CD4-positive, alpha-beta memory T cell (primary cell): ENCODE data around the gene MRPL23. TPM values are rescaled to one million over a fixed set of nuclear protein-coding genes. Genes with fewer than 3 reads are reported as not detected.
"Not testable (repeated sequence)": the region's sequence is repeated elsewhere in the genome, so short reads cannot be mapped to it uniquely, and the experiment has no call there.

Source experiments
- CTCF ChIA-PET: fragments of 350-600 bp; sonication (Branson Sonifier 250); formaldehyde crosslinking; loops from one replicate; lab custom pipeline; 2021; ENCODE audit warnings: inconsistent platforms; ENCODE audit not compliant: partially characterized antibody; lab: Charles Lee
- POLR2A ChIA-PET: fragments of 350-600 bp; sonication (Branson Sonifier 250); formaldehyde crosslinking; loops from one replicate; lab custom pipeline; 2021; ENCODE audit not compliant: partially characterized antibody; lab: Charles Lee
- DNase-seq, 5 donors: peaks; one replicate each; pipeline versions ENCODE4 v3.0.0 to v3.0.0-alpha.2; 2020 to 2022; ENCODE audit warnings: mixed read lengths in 1 of 5
- H3K27ac ChIP-seq: one replicate; pipeline ENCODE4 v1.7.0; 2013; ENCODE audit warnings: low read depth, low read length
- H3K27me3 ChIP-seq: 2 replicates; pipeline ENCODE4 v1.7.0; 2013; ENCODE audit warnings: mild to moderate bottlenecking, low read length, moderate library complexity; ENCODE audit not compliant: insufficient read depth
- H3K36me3 ChIP-seq: 2 replicates; pipeline ENCODE4 v1.7.0; 2013; ENCODE audit warnings: mild to moderate bottlenecking, low read length, moderate library complexity; ENCODE audit not compliant: insufficient read depth
- H3K4me1 ChIP-seq: 2 replicates; pipeline ENCODE4 v1.7.0; 2013; ENCODE audit warnings: mild to moderate bottlenecking, low read length, moderate library complexity; ENCODE audit not compliant: insufficient read depth
- H3K4me3 ChIP-seq, 2 donors: one replicate each; pipeline ENCODE4 v1.7.0; 2013; ENCODE audit warnings: low read length in 2 of 2, mild to moderate bottlenecking in 1 of 2
- H3K9me3 ChIP-seq, 2 donors: one replicate each; pipeline ENCODE4 v1.7.0; 2013; ENCODE audit warnings: low read length in 2 of 2, control low read depth in 1 of 2; ENCODE audit not compliant: control insufficient read depth in 1 of 2
- H3K27ac Mint-ChIP-seq, 7 donors: one replicate each; pipeline ENCODE4 v1.8.0; 2020 to 2021; ENCODE audit warnings: mixed read lengths in 7 of 7, mild to moderate bottlenecking in 6 of 7, inconsistent platforms in 3 of 7, moderate library complexity in 3 of 7
- H3K27me3 Mint-ChIP-seq, 2 donors: one replicate each; pipeline ENCODE4 v1.8.0; 2020 to 2021; ENCODE audit warnings: mixed read lengths in 2 of 2
- H3K36me3 Mint-ChIP-seq, 2 donors: one replicate each; pipeline ENCODE4 v1.8.0; 2020 to 2021; ENCODE audit warnings: mixed read lengths in 2 of 2, inconsistent platforms in 1 of 2, mild to moderate bottlenecking in 1 of 2
- H3K4me1 Mint-ChIP-seq, 4 donors: one replicate each; pipeline ENCODE4 v1.8.0; 2020 to 2021; ENCODE audit warnings: mixed read lengths in 4 of 4, mild to moderate bottlenecking in 1 of 4
- H3K4me3 Mint-ChIP-seq, 8 donors: one replicate each; pipeline ENCODE4 v1.8.0; 2020 to 2021; ENCODE audit warnings: mixed read lengths in 8 of 8, mild to moderate bottlenecking in 7 of 8, moderate library complexity in 6 of 8, inconsistent platforms in 3 of 8
- H3K9me3 Mint-ChIP-seq, 8 donors: one replicate each; pipeline ENCODE4 v1.8.0; 2020 to 2021; ENCODE audit warnings: mixed read lengths in 8 of 8, mild to moderate bottlenecking in 5 of 8, inconsistent platforms in 3 of 8, moderate library complexity in 1 of 8
- intact Hi-C: fragments of 100-400 bp; cut with micrococcal nuclease; formaldehyde crosslinking; loops from one replicate; pipeline ENCODE4 v1.15.1; 2023
- polyA plus RNA-seq, 2 donors: library from polyadenylated mRNA; unstranded; fragments of 300-500 nt; fragmentation: Illumina TruSeq; gene quantifications; one replicate each; pipeline ENCODE4 v1.2.3, GENCODE V29; 2021
- total RNA-seq, 2 experiments: library from RNA; stranded (reverse); gene quantifications; one replicate each; pipeline ENCODE4 v1.2.3, GENCODE V29; 2021

MRPL23 gene
- total and polyA plus RNA-seq, 4 experiments from 2014 or later: 15.2 to 51.0 (median 44.9) TPM

- intact Hi-C loops: loop anchor here (1.0 kb wide), 1 partner anchor 24 kb away; no protein-coding TSS in a partner anchor
- POLR2A ChIA-PET, H3K36me3 ChIP-seq, CTCF ChIA-PET, H3K9me3 ChIP-seq, H3K4me3 ChIP-seq, H3K36me3 Mint-ChIP-seq, H3K9me3 Mint-ChIP-seq, H3K27ac ChIP-seq, H3K4me3 Mint-ChIP-seq, H3K27me3 Mint-ChIP-seq, H3K4me1 ChIP-seq, H3K27me3 ChIP-seq: not testable (repeated sequence)
- peak overlapping the region in 4 of 7 donors; percentile 14 to 90 (median 54) for H3K27ac Mint-ChIP-seq
- peaks cover 1 to 11% (median 6%) of the 10 kb centered on the region in 4 donors for H3K4me1 Mint-ChIP-seq
- peak in 1 of 5 donors; percentile 33 for DNase-seq
Observed at GRCh38 chr11:1939788-1940187, 7.3 kb upstream of the MRPL23 start.

DNA sequence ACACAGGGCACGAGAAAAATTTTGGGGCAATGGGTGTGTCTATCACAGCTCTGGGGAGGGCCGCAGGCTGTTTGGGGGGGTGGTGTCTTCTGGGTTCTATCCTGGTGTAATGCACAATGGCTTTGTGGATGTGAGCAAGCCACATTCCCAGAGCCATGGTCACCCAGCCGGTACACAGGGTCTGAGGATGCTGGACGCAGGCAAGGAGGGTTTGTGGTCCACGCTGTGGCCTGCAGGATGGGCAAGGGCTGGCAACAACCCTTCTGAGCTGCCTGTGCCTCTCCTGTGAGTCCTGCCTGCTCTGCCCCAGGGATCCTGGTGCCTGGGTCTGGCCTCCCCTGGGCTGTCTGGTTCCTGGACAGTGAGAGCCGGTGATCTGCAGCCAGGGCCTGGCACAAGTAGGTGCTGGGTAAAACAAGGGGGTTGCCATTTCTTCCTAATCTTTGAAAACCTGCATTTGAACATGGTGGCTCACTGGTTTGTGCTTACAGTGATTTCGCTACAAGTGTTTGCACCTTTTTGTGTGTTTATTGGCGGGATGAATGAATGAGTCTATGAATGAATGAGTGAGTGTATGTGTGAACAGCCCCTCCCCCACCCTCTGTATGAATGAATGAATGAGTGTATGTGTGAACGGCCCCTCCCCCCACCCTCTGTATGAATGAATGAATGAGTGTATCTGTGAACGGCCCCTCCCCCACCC lies 4.4 kb upstream of the MRPL23 start:
- peaks cover 1 to 11% (median 6%) of the 10 kb centered on the region in 4 donors for H3K4me1 Mint-ChIP-seq
- no peaks in the 10 kb centered on the region for H3K9me3 Mint-ChIP-seq
- peak in 1 of 5 donors; percentile 33 for DNase-seq
- Histone ChIP-seq H3K27me3 (no peaks in the 10 kb centered on the region), H3K4me3 (no peak overlapping the region), H3K4me1 (no peaks in the 10 kb centered on the region), H3K27ac (no peak overlapping the region), H3K36me3 (no peaks in the 10 kb centered on the region), H3K9me3 (no peaks in the 10 kb centered on the region)
- H3K27me3 Mint-ChIP-seq: no peaks in the 10 kb centered on the region
- H3K4me3 Mint-ChIP-seq: no peak overlapping the region
- CTCF ChIA-PET: no interaction called here
- intact Hi-C loops: no loop called here
- POLR2A ChIA-PET: no interaction called here
- no peaks in the 10 kb centered on the region for H3K36me3 Mint-ChIP-seq
- peak overlapping the region in 2 of 7 donors; percentile 22 to 29 for H3K27ac Mint-ChIP-seq

DNA sequence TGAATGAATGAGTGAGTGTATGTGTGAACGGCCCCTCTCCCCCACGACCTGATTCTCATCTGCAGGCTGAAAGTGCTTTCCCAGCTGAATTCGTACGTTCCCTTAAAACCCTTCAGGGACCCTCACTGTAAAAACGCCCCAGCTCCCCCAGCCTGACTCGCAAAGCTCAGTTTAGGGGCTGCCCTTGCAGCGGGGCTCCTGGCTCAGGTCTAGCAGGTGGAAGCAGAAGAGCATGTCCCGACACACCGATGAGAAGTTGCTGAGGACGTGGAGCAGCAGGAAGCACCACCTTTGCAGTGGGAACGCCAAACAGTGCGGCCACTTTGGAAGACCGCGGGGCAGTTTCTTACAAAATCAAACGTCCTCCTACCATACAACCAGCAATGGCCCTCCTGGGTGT lies 3.6 kb upstream of the MRPL23 start:
- peaks cover 1 to 11% (median 6%) of the 10 kb centered on the region in 4 donors for H3K4me1 Mint-ChIP-seq
- H3K9me3 Mint-ChIP-seq: no peaks in the 10 kb centered on the region
- H3K27ac Mint-ChIP-seq: peak overlapping the region in 1 of 7 donors; percentile 54
- H3K36me3 Mint-ChIP-seq: no peaks in the 10 kb centered on the region
- Histone ChIP-seq H3K4me1 (no peaks in the 10 kb centered on the region), H3K4me3 (no peak overlapping the region), H3K36me3 (no peaks in the 10 kb centered on the region), H3K27me3 (no peaks in the 10 kb centered on the region), H3K27ac (no peak overlapping the region), H3K9me3 (no peaks in the 10 kb centered on the region)
- H3K27me3 Mint-ChIP-seq: no peaks in the 10 kb centered on the region
- peak in 1 of 5 donors; percentile 23 for DNase-seq
- CTCF ChIA-PET: no interaction called here
- POLR2A ChIA-PET: no interaction called here
- intact Hi-C loops: no loop called here
- no peak overlapping the region for H3K4me3 Mint-ChIP-seq

DNA sequence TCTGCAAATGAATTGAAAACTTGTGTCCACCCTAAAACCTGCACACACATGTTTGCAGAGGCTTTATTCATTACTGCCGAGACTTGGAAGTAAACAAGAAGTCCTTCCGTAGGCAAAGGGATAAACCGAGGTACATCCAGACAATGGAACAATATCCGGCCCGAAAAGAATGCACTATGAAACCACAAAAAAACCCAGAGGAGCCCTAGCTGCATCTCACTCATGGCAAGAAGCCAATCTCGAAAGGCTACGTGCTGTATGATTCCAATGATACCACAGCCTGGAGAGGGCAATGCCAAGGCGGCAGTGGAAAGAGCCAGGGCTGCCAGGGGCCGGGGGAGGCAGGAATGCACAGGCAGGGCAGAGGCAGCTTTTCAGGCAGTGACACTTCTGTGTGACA lies 3.2 kb upstream of the MRPL23 start:
- CTCF ChIA-PET: no interaction called here
- peak overlapping the region in 1 of 8 donors; percentile 55 for H3K4me3 Mint-ChIP-seq
- Histone ChIP-seq H3K27me3 (no peaks in the 10 kb centered on the region), H3K9me3 (no peaks in the 10 kb centered on the region), H3K4me1 (no peaks in the 10 kb centered on the region), H3K36me3 (no peaks in the 10 kb centered on the region), H3K27ac (no peak overlapping the region), H3K4me3 (no peak overlapping the region)
- H3K27ac Mint-ChIP-seq: peak overlapping the region in 2 of 7 donors; percentile 35 to 54
- no peaks in the 10 kb centered on the region for H3K9me3 Mint-ChIP-seq
- POLR2A ChIA-PET: no interaction called here
- intact Hi-C loops: no loop called here
- no peaks in the 10 kb centered on the region for H3K36me3 Mint-ChIP-seq
- no peaks in the 10 kb centered on the region for H3K27me3 Mint-ChIP-seq
- peak in 1 of 5 donors; percentile 7 for DNase-seq
- peaks cover 1 to 10% (median 6%) of the 10 kb centered on the region in 4 donors for H3K4me1 Mint-ChIP-seq

DNA sequence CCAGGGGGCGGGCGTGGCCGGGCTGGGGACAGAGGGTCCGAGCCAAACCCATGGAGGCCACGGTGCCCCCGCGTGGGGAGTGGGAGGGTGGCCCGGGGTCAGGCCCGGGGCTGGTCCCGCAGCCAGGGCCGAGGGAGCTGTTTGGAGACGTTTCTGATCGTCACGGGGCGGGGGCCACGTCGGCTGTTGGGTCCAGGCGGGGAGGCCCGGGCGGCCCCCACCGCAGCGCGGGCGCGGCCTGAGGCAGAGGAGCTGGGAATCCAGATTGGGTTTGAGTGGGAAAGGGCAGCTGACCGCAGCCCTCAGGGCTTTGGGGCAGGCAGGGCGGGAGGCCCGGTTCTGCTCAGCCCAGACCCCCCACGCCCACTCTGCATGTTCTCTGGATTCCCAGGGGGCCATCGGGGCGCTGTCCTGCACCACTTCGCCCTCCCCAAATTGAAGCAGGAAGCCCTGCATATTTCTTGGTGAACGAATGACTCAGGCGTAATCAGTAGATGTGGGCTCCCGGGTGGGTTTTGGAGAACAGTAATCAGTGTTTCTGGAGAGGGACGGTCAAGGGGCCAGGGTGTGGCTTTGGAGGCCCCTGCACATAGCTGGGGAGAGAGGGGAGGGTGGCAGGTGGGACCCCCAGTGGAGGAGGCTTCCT lies 583 bp downstream of the MRPL23 start:
- POLR2A ChIA-PET: interaction anchor here (1.1 to 2.4 kb wide), 4 partner anchors 57 to 111 kb away, joined by 3 to 29 read pairs (median 3); partner anchors contain the start of gene LSP1
- Histone ChIP-seq H3K4me1 (no peaks in the 10 kb centered on the region), H3K9me3 (no peaks in the 10 kb centered on the region), H3K27ac (no peak overlapping the region), H3K27me3 (no peaks in the 10 kb centered on the region), H3K36me3 (no peaks in the 10 kb centered on the region), H3K4me3 (no peak overlapping the region)
- CTCF ChIA-PET: interaction anchor here (1.1 to 1.7 kb wide), 5 partner anchors 10 to 96 kb away, joined by 4 to 12 read pairs (median 4); partner anchors contain the start of gene LSP1
- Mint-ChIP-seq H3K27me3 (no peaks in the 10 kb centered on the region), H3K9me3 (no peaks in the 10 kb centered on the region), H3K4me1 (peaks cover 0 to 7% (median 1%) of the 10 kb centered on the region in 4 donors), H3K27ac (no peak overlapping the region), H3K4me3 (no peak overlapping the region), H3K36me3 (no peaks in the 10 kb centered on the region)
- intact Hi-C loops: no loop called here
- no peak for DNase-seq

DNA sequence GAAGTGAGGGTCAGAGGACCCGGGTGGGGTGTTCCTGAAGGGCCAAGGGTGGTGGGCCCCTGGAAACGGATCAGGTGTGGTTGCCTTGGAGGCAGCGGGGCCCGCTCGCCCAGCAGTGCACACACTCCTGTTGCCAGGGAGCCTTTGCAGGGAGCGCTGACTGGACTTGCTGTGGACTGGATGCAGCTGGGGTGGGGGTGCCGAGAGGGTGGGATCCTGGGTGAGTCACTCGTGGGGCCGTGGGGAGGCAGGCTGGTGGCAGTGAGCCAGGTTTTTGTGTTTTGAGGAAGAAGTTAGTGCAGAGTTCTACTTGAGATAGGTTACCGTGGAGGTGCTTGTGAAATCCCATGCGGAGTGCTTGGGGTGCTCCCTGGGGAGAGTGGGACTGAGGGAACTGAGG lies 1.3 kb downstream of the MRPL23 start:
- intact Hi-C loops: no loop called here
- Histone ChIP-seq H3K36me3 (no peaks in the 10 kb centered on the region), H3K9me3 (no peaks in the 10 kb centered on the region), H3K4me3 (no peak overlapping the region), H3K4me1 (no peaks in the 10 kb centered on the region), H3K27ac (no peak overlapping the region), H3K27me3 (no peaks in the 10 kb centered on the region)
- Mint-ChIP-seq H3K9me3 (no peaks in the 10 kb centered on the region), H3K4me1 (peaks cover 0 to 7% (median 1%) of the 10 kb centered on the region in 4 donors), H3K36me3 (no peaks in the 10 kb centered on the region), H3K4me3 (peak overlapping the region in 3 of 8 donors; percentile 57 to 66 (median 65)), H3K27ac (no peak overlapping the region), H3K27me3 (no peaks in the 10 kb centered on the region)
- peak in 1 of 5 donors; percentile 33 for DNase-seq
- CTCF ChIA-PET: interaction anchor here (1.1 to 1.7 kb wide), 4 partner anchors 10 to 97 kb away, joined by 4 to 12 read pairs (median 4); no protein-coding TSS in a partner anchor
- POLR2A ChIA-PET: interaction anchor here (1.1 to 2.4 kb wide), 3 partner anchors 58 to 112 kb away, joined by 3 to 29 read pairs (median 3); partner anchors contain the start of gene LSP1

GRCh38 chr11:1949302-1949701 lies 2.2 kb downstream of the MRPL23 start:
- H3K9me3 Mint-ChIP-seq: no peaks in the 10 kb centered on the region
- intact Hi-C loops: no loop called here
- no peak overlapping the region for H3K27ac ChIP-seq
- H3K4me3 ChIP-seq: no peak overlapping the region
- no peak overlapping the region for H3K4me3 Mint-ChIP-seq
- no peak for DNase-seq
- no peaks in the 10 kb centered on the region for H3K36me3 ChIP-seq
- H3K36me3 Mint-ChIP-seq: no peaks in the 10 kb centered on the region
- CTCF ChIA-PET: interaction anchor here (1.0 kb wide), 1 partner anchor 67 kb away, joined by 3 read pairs; no protein-coding TSS in a partner anchor
- H3K27me3 Mint-ChIP-seq: no peaks in the 10 kb centered on the region
- POLR2A ChIA-PET: no interaction called here
- no peaks in the 10 kb centered on the region for H3K4me1 ChIP-seq
- H3K9me3 ChIP-seq: no peaks in the 10 kb centered on the region
- no peaks in the 10 kb centered on the region for H3K27me3 ChIP-seq
- H3K27ac Mint-ChIP-seq: no peak overlapping the region
- peaks cover 0 to under 1% (median 0%) of the 10 kb centered on the region in 4 donors for H3K4me1 Mint-ChIP-seq
